Skeletal muscle satellite cell (primary cell): ENCODE results near the gene SMIM41. TPM values are rescaled to one million over a fixed set of nuclear protein-coding genes. Genes with fewer than 3 reads are reported as not detected.

ENCODE experiments used
- H3K27me3 ChIP-seq: 2 replicates; pipeline ENCODE4 v1.7.0; 2013; ENCODE audit warnings: low read length; ENCODE audit not compliant: control insufficient read depth, insufficient read depth
- H3K36me3 ChIP-seq: 2 replicates; pipeline ENCODE4 v1.7.0; 2013; ENCODE audit warnings: mild to moderate bottlenecking, control low read depth, low read length; ENCODE audit not compliant: insufficient read depth
- H3K4me1 ChIP-seq: 2 replicates; pipeline ENCODE4 v1.7.0; 2013; ENCODE audit warnings: low read length; ENCODE audit not compliant: control insufficient read depth, insufficient read depth
- H3K4me2 ChIP-seq: 2 replicates; pipeline ENCODE4 v1.7.0; 2013; ENCODE audit warnings: mild to moderate bottlenecking, low read length
- H3K4me3 ChIP-seq: 2 replicates; pipeline ENCODE4 v1.7.0; 2013; ENCODE audit warnings: low read length
- H3K9ac ChIP-seq: 2 replicates; pipeline ENCODE4 v1.7.0; 2013; ENCODE audit warnings: mild to moderate bottlenecking, low read depth, low read length, moderate library complexity
- H3K9me3 ChIP-seq: replicated peaks from 2 replicates; pipeline ENCODE4 v1.7.0; 2013; ENCODE audit warnings: mild to moderate bottlenecking, control low read depth, low read length
- total RNA-seq: library from RNA; depleted of rRNA; stranded (reverse); fragments of >200 nt; gene quantifications from 2 replicates; pipeline ENCODE4 v1.2.3, GENCODE V29; 2012; rRNA removed

Gene SMIM41
- total RNA-seq: not detected in 2 replicates

DNA sequence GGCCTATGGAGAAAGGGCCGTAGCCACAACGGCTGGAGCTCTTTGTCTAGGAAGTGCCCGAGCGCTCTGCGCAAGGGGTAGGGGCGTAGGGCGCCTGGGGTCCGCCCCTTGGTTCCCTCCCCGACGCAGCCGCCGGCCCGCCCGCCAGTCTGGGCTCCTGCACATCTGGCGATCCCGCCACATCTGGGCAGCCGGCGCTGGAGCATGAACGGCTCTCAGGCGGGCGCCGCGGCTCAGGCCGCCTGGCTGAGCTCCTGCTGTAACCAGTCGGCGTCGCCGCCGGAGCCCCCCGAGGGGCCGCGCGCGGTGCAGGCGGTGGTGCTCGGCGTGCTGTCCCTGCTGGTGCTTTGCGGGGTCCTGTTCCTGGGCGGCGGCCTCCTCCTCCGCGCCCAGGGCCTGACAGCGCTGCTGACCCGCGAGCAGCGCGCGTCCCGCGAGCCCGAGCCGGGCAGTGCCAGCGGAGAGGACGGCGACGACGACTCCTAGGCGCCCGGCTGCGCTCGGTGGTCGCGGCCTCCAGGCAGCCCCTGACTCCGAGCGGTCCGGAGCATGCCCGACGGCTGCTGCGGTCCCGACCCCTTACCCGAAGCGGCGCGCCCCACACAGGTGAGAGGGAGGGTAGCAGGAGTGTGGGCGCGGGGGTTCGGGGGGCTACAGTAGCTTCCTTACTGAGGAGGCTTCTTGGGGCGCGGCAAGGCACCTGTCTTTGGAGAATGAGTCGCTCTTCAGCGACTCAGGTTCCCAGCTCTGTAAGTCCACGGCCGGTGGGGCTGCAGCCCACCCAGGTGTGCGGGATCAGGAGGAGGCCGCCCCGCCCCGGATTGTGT is at the start of gene SMIM41:
TSS of gene SMIM41 (plus strand) at position 129 of the 827 bp plus-strand sequence. CDS start at position 205, 76 bp downstream.
- Histone ChIP-seq H3K4me3 (no peak within 1 kb of the TSS), H3K4me2 (no peak within 1 kb of the TSS), H3K9me3 (no peaks in the 10 kb centered on the region), H3K4me1 (peaks cover 40% of the 10 kb centered on the region), H3K36me3 (peaks cover 42% of the 10 kb centered on the region), H3K9ac (no peak within 1 kb of the TSS), H3K27me3 (no peaks in the 10 kb centered on the region)

DNA sequence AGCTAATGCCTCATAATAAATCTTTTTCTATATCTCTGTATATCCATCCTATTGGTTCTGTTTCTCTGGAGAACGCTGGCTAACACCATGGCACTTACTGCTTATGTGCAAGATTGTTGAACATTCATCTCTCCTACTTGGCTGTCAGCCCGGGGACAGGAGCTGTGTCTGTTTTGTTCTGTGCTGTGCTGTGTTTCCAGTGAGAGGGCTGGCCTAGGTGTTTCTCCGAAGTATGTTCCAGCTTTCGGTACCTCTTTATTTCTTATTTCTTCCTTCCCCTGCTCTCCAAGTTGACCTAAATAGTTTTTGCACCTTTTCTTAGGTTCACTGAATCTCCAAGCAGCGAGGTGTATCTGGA is 47.1 kb upstream of the SMIM41 start:
- no peaks in the 10 kb centered on the region for H3K9me3 ChIP-seq
- H3K4me3 ChIP-seq: peak overlapping the region; percentile 62
- no peaks in the 10 kb centered on the region for H3K36me3 ChIP-seq
- H3K4me1 ChIP-seq: peaks cover 25% of the 10 kb centered on the region
- no peaks in the 10 kb centered on the region for H3K27me3 ChIP-seq
- peak overlapping the region; percentile 91 for H3K4me2 ChIP-seq
- H3K9ac ChIP-seq: peak overlapping the region; percentile 76

DNA sequence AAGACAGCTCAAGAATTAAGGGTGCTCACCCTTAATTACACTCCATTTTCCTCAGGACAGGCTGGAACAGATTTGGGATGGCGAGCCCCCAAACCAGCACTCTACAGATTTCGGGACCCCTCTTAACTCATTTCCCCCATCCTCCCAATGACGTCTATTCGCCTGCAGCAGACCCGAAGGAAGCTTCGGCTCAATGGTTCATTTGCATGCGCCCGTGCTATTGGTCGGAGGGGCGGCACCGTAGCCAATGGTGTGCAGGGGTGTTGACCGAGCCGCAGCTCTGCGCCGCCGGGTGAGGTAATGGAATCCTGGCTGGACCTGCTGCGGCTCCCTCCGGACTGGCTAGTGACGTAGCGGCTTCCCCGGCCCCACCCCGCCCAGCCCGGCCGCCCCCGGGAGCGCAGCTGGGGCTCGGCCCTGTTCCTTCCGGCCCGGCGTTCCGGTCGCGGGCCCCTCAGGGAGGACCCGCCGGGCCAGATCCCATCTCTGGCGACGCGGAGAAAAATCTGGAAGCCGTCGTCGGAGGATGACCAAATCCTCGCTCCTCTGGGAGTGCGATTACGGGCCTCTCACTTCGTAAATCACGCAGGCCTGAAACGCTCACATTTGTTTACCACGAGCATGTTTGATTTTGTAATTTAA is 46.6 kb upstream of the SMIM41 start:
- H3K9ac ChIP-seq: peak overlapping the region; percentile 88
- no peaks in the 10 kb centered on the region for H3K36me3 ChIP-seq
- H3K27me3 ChIP-seq: no peaks in the 10 kb centered on the region
- peak overlapping the region; percentile 91 for H3K4me2 ChIP-seq
- peaks cover 29% of the 10 kb centered on the region for H3K4me1 ChIP-seq
- peak overlapping the region; percentile 67 for H3K4me3 ChIP-seq
- H3K9me3 ChIP-seq: no peaks in the 10 kb centered on the region

DNA sequence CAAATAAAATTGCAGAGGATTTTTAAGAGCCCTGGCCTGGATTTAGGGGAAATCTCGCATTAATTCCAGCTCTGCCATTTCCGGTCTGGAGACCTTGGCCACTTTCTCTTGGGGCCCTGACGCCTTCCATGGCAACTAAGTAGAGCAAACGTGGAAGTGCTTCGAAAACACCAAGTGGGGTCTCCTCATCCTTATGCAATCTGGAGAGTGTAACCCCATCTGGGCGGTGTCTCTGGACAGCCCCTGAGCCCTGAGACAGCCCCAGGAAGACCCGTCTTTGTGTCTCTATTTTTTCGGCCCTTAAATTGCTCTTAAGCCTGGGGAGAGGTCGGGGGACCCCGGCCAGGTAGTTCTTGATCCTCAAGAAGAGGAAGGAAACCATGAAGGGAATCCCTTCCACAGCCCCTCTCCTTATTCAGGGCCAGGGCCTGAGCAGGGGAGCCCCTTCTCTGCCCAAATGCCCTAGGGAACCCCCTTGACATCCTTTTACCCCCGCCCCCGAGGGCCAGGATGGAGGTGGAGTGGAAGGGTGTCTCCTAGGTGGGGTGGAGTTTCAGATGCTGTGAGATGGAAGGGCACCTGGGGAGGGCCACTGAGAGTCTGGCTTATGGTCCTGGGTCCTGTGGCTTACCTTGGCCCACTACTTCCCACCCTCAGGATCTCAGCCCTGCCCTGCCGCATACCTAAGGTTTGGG is 45.9 kb upstream of the SMIM41 start:
- Histone ChIP-seq H3K9ac (peak overlapping the region; percentile 88), H3K36me3 (no peaks in the 10 kb centered on the region), H3K9me3 (no peaks in the 10 kb centered on the region), H3K27me3 (no peaks in the 10 kb centered on the region), H3K4me3 (peak overlapping the region; percentile 67), H3K4me1 (peaks cover 29% of the 10 kb centered on the region), H3K4me2 (peak overlapping the region; percentile 84)

DNA sequence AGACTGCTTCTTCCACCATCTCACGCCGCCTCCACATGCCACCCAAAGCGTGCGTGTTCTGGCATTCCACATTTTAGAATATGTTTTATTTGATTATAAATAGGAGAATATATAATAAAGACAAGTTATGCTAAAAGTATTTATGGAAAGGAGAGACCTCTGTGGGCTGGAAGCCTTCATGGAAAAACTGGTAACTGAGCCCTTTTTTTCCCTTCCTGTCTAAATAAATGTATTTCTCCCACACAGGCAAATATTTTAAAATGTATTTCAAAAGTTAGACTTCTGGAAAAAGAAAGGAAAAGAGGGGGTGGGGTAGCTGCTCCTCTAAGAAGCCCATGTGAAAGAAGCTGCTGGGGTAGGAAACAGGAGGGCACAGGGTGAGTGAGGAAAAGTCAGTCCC is 44.3 kb upstream of the SMIM41 start:
- Histone ChIP-seq H3K9me3 (no peaks in the 10 kb centered on the region), H3K9ac (no peak overlapping the region), H3K4me3 (no peak overlapping the region), H3K27me3 (no peaks in the 10 kb centered on the region), H3K4me2 (no peak overlapping the region), H3K36me3 (no peaks in the 10 kb centered on the region), H3K4me1 (peaks cover 27% of the 10 kb centered on the region)

DNA sequence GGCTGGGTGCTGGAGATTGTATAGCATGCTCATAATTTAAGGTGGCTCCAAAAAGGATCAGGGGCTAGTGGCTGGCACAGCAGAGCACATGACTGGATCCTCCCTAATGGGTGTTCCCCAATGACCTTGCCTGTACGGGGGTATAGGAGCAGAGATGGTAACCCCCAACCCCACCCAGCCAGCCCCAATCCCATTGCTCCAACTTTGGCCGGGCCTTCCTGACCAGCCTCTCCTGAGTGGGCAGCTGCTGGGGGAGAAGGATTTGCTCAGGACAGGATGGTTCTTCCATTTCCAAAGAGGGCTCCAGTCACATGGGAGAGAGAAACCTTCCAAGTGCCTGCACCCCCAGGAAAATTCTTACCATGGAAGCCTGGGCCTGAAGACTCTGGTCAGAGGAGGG is 43.6 kb upstream of the SMIM41 start:
- Histone ChIP-seq H3K27me3 (no peaks in the 10 kb centered on the region), H3K4me1 (peaks cover 27% of the 10 kb centered on the region), H3K9ac (peak overlapping the region; percentile 81)

DNA sequence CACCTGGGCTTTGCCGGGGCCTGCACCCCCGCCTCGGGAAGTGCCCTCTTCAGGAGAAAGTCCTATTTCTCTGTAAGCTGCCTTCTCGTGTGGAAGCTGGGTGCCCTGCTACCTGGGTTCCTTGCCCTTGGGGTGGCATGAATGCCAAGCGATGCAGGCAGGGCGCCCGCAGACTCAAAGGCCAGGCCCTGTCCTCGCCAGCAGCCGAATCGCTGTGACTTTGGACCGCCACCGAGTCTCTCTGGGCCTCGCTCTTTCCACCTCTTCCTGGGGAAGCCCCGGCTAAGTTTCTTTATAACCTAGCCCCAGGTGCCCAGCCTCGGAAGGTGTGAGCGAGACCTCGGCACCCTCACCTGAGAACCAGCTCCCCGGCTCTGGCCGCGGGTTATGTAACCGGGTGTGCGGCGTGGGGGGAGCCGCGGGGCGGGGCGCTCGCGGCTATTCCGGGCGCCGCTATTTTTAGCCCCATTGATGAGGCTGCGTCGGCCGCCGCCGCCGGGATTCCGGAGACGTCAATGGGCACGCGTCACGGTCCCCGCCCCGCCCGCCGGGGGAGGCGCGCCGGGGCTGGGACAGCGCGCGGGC is 42.8 kb upstream of the SMIM41 start:
- no peaks in the 10 kb centered on the region for H3K9me3 ChIP-seq
- H3K36me3 ChIP-seq: no peaks in the 10 kb centered on the region
- H3K9ac ChIP-seq: peak overlapping the region; percentile 81
- peaks cover 27% of the 10 kb centered on the region for H3K4me1 ChIP-seq
- H3K4me3 ChIP-seq: peak overlapping the region; percentile 66
- peak overlapping the region; percentile 90 for H3K4me2 ChIP-seq
- H3K27me3 ChIP-seq: no peaks in the 10 kb centered on the region

More for the DNA sequence above, 43.6 kb upstream of the SMIM41 start:
- H3K4me3 ChIP-seq: no peak overlapping the region
- no peaks in the 10 kb centered on the region for H3K36me3 ChIP-seq
- no peak overlapping the region for H3K4me2 ChIP-seq
- no peaks in the 10 kb centered on the region for H3K9me3 ChIP-seq

DNA sequence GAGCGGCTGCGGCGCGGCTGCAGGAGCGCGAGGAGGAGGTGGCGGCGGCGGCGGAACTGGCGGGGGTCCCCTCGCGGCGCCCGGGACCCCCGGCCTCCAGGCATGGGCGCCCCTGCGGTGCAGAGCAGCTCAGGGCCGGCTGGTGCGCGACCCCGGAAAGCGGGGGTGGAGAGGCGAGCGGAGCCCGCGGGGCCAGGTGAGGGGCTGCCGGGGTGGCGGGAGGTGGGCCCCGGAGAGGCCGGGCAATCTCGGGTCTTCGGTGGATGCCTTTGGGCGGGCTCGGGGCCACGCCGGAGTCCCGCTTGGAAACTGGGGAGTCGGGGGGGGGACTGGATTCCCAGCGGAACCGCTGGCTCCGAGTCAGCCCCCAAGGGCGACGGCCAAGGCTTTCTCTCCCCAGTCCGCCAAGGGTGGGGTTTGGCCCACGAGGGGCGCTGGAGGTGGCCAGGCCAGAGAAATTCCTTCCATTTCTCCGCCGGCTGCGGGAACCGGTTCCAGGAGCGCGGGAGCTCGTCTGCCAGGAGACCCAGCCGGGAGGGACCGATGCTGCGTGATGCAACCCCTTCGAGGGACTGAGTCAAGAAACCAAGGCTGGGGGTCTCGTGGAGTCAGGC is 42.1 kb upstream of the SMIM41 start:
- Histone ChIP-seq H3K27me3 (no peaks in the 10 kb centered on the region), H3K4me2 (peak overlapping the region; percentile 86), H3K9ac (peak overlapping the region; percentile 94), H3K4me1 (peaks cover 23% of the 10 kb centered on the region), H3K36me3 (no peaks in the 10 kb centered on the region), H3K4me3 (peak overlapping the region; percentile 74), H3K9me3 (no peaks in the 10 kb centered on the region)

DNA sequence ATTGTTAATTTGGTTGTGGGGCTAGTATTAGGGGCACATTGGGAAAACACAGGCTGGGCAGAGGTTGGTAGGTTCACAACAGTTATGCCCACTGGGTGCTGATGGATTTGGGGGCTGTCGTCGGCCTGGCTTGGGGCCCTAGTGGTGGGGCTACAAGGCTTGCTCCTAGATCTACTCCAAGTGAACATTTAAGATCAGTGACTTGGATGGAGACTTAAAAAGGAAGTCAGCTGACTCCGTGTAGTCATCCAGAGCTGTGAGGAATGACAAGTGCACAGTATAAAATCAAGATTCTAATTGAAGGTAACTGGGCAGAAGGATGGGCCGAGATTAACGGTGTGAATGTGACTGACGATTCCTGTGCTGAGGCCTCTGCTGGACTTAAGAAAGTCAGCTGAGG is 41.1 kb upstream of the SMIM41 start:
- H3K9ac ChIP-seq: no peak overlapping the region
- no peaks in the 10 kb centered on the region for H3K36me3 ChIP-seq
- H3K4me3 ChIP-seq: no peak overlapping the region
- no peaks in the 10 kb centered on the region for H3K27me3 ChIP-seq
- H3K4me2 ChIP-seq: no peak overlapping the region
- H3K4me1 ChIP-seq: peaks cover 16% of the 10 kb centered on the region
- H3K9me3 ChIP-seq: no peaks in the 10 kb centered on the region

DNA sequence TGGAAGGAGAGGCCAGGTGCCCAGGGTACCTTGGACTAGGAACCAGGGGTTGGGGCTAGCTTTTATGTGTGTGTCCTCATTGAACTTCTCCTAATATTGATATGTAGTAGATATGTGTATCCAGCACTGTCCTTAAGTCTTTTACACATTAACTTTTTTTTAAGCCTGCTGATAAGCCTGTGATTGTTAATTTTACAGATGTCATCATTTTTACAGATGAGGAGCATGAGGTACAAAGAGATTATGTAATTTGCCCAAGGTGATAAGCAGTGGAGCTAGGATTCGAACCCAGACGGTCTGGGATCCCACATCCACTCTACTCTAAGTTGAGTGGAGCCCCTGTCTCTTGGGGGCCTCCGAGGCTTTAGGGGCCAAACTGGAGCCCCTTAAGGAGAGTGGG is 38.5 kb upstream of the SMIM41 start:
- H3K36me3 ChIP-seq: no peaks in the 10 kb centered on the region
- H3K4me1 ChIP-seq: peaks cover 31% of the 10 kb centered on the region
- no peak overlapping the region for H3K9ac ChIP-seq
- H3K4me2 ChIP-seq: no peak overlapping the region
- no peaks in the 10 kb centered on the region for H3K27me3 ChIP-seq
- H3K4me3 ChIP-seq: no peak overlapping the region
- no peaks in the 10 kb centered on the region for H3K9me3 ChIP-seq

DNA sequence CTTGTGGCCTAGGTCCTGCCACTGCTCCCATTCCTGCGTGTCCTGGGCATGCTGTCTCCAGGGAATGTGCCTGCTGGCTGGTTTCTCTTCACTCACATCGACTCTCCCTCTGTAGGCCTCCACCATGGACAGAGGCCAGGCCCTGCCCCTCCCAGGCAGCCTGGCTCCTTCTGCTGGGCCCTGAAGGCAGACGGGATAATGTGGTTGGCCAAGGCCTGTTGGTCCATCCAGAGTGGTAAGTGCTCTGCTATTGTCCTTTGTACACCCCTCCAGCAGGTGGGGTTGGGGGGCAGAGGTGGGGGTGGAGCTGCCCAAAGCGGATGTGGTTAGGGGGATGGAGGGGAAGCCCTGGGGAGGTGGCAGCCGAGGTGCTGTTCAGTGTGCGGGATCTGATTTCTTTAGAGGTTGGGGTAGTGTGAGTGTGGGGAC is 37.8 kb upstream of the SMIM41 start:
- Histone ChIP-seq H3K27me3 (no peaks in the 10 kb centered on the region), H3K4me1 (peaks cover 28% of the 10 kb centered on the region), H3K9ac (no peak overlapping the region), H3K9me3 (no peaks in the 10 kb centered on the region), H3K4me2 (no peak overlapping the region), H3K4me3 (no peak overlapping the region), H3K36me3 (no peaks in the 10 kb centered on the region)
